ENCODE results near the gene HOXC5. TPM values are rescaled to one million over a fixed set of nuclear protein-coding genes. Genes with fewer than 3 reads are reported as not detected.
A peak's percentile ranks its signal among the peaks of the same experiment; 100 is the strongest.

The HOXC5 gene
- total and polyA plus RNA-seq, 2 experiments from 2014 or later: 0.18 to 0.40 TPM

DNA sequence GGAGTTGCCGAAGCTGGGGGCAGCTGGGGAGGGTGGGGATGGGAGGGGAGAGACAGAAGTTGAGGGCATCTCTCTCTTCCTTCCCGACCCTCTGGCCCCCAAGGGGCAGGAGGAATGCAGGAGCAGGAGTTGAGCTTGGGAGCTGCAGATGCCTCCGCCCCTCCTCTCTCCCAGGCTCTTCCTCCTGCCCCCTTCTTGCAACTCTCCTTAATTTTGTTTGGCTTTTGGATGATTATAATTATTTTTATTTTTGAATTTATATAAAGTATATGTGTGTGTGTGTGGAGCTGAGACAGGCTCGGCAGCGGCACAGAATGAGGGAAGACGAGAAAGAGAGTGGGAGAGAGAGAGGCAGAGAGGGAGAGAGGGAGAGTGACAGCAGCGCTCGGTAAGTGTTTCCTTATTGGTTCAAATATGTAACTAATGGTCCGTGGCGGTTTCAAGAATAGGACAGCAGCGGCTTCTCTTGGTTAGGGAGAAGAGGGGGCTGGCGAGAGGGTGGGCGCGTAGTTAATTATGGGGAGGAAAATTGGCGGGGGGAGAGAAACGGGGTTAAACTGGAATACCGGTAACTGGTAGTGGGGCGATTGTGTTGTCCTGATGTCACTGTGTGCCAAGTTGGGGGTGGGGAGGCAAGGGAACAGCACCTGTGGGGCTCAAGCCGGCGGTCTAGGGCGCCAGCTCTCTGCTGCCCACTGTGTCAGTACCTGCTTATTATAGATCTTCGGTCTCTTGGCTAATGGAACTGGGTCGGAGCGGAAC, 15.6 kb upstream of the HOXC5 start:
- Histone ChIP-seq H3K36me3 (replicated peaks; ENCODE audit: insufficient read depth, low read depth) (no peaks in the 10 kb centered on the region), H3K27me3 (peaks cover 82% of the 10 kb centered on the region), H3K9me3 (ENCODE audit: low read depth) (no peaks in the 10 kb centered on the region), H4K20me1 (ENCODE audit: insufficient read depth, poor library complexity, severe bottlenecking) (no peaks in the 10 kb centered on the region), H3K9me2 (replicated peaks; ENCODE audit: insufficient read depth) (no peaks in the 10 kb centered on the region), H3K4me3 (peak overlapping the region; percentile 62), H3K4me2 (peak overlapping the region; percentile 90), H3K27ac (peak overlapping the region; percentile 97), H3K4me1 (ENCODE audit: insufficient read depth) (peaks cover 13% of the 10 kb centered on the region), H2AFZ (peak overlapping the region; percentile 59), H3K79me2 (peaks cover 33% of the 10 kb centered on the region)
- DNase-seq (ENCODE audit: low spot score): no peak
- 4% methylated on average over 24 of the region's 24 CpGs for WGBS (ENCODE audit: low lambda C conversion rate, missing lambda C conversion rate)
- no peak for TF ChIP-seq EZH2 (IDR thresholded peaks at IDR 0.05; ENCODE audit: borderline replicate concordance)
- TF ChIP-seq EZH2phosphoT487 (IDR thresholded peaks at IDR 0.05; ENCODE audit: low read depth, severe bottlenecking, unreplicated experiment): peak; percentile 37

DNA sequence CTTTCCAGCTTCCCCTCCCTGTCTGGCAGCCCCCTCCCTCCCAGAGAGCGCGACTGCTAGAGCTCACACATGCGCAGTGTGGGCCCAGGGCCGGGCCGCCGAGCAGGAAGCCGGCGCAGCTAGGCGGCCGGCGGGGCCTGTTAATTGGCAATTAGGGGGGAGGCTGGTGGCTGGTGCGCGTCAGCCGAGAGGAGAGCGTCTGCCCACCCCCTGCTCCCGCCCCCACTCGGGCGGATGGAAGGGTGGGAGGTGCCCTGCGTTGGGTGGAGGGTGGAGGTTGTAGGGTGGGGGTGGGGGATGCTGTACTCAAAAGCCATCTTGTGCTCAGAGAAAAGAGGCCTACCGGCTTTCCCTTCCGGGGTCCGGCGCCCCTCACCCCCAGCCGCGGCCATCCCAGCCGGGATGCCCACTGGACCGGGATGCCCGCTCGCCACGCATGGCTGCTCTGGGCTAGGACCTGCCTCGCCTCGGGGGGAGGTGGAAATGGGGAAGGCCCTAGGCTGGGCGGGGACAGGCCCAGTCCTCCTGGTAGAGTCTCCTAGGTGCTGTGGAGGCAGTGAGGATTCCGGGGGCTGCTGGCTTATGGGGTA, 14.9 kb upstream of the HOXC5 start:
- DNase-seq (ENCODE audit: low spot score): peak; percentile 92
- Histone ChIP-seq H3K4me3 (peak overlapping the region; percentile 62), H3K9me2 (replicated peaks; ENCODE audit: insufficient read depth) (no peaks in the 10 kb centered on the region), H3K9me3 (ENCODE audit: low read depth) (no peaks in the 10 kb centered on the region), H3K4me2 (peak overlapping the region; percentile 90), H3K79me2 (peaks cover 41% of the 10 kb centered on the region), H3K27ac (peak overlapping the region; percentile 97), H2AFZ (peak overlapping the region; percentile 59), H3K36me3 (replicated peaks; ENCODE audit: insufficient read depth, low read depth) (no peaks in the 10 kb centered on the region), H4K20me1 (ENCODE audit: insufficient read depth, poor library complexity, severe bottlenecking) (no peaks in the 10 kb centered on the region), H3K27me3 (peaks cover 82% of the 10 kb centered on the region), H3K4me1 (ENCODE audit: insufficient read depth) (peaks cover 13% of the 10 kb centered on the region)
- 2% methylated on average over 8 of the region's 34 CpGs for WGBS (ENCODE audit: low lambda C conversion rate, missing lambda C conversion rate)
- TF ChIP-seq, protein P1, sequence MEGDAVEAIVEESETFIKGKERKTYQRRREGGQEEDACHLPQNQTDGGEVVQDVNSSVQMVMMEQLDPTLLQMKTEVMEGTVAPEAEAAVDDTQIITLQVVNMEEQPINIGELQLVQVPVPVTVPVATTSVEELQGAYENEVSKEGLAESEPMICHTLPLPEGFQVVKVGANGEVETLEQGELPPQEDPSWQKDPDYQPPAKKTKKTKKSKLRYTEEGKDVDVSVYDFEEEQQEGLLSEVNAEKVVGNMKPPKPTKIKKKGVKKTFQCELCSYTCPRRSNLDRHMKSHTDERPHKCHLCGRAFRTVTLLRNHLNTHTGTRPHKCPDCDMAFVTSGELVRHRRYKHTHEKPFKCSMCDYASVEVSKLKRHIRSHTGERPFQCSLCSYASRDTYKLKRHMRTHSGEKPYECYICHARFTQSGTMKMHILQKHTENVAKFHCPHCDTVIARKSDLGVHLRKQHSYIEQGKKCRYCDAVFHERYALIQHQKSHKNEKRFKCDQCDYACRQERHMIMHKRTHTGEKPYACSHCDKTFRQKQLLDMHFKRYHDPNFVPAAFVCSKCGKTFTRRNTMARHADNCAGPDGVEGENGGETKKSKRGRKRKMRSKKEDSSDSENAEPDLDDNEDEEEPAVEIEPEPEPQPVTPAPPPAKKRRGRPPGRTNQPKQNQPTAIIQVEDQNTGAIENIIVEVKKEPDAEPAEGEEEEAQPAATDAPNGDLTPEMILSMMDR (IDR thresholded peaks at IDR 0.05; ENCODE audit: poor library complexity): no peak
- TF ChIP-seq EZH2 (IDR thresholded peaks at IDR 0.05; ENCODE audit: borderline replicate concordance) (no peak), EZH2phosphoT487 (IDR thresholded peaks at IDR 0.05; ENCODE audit: low read depth, severe bottlenecking, unreplicated experiment) (no peak)

DNA sequence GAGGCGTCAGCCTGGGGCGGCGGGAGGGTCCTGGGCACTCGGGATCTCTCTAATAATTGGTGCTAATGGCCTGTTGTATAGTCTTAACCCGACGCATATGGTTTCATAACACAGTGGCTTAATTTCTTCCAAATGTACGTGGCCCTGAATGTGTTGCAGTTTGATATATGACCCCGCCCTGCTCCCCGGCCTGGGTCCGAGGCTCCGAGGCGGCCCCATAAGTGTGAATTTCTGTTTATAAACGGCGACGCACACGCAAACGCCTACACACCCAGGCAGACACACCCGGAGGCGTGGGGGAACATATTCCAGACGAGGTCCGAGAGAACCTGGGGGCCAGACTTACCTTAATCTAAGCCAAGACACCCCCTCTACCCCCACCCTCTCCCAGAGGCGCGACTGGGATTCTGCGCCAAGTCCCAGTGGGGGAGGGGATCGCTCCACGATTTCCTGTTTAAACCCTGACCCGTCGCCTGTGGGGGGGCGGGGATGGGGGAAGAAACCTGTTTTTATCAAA, 14.3 kb upstream of the HOXC5 start:
- Histone ChIP-seq H3K36me3 (replicated peaks; ENCODE audit: insufficient read depth, low read depth) (no peaks in the 10 kb centered on the region), H3K9me2 (replicated peaks; ENCODE audit: insufficient read depth) (no peaks in the 10 kb centered on the region), H3K27me3 (peaks cover 82% of the 10 kb centered on the region), H3K4me1 (ENCODE audit: insufficient read depth) (peaks cover 13% of the 10 kb centered on the region), H2AFZ (peak overlapping the region; percentile 59), H4K20me1 (ENCODE audit: insufficient read depth, poor library complexity, severe bottlenecking) (no peaks in the 10 kb centered on the region), H3K79me2 (peaks cover 46% of the 10 kb centered on the region), H3K4me2 (peak overlapping the region; percentile 90), H3K9me3 (ENCODE audit: low read depth) (no peaks in the 10 kb centered on the region), H3K27ac (peak overlapping the region; percentile 97), H3K4me3 (peak overlapping the region; percentile 62)
- 11% methylated on average over 22 of the region's 29 CpGs for WGBS (ENCODE audit: low lambda C conversion rate, missing lambda C conversion rate)
- peak; percentile 39 for TF ChIP-seq EZH2phosphoT487 (IDR thresholded peaks at IDR 0.05; ENCODE audit: low read depth, severe bottlenecking, unreplicated experiment)
- TF ChIP-seq, protein P1 (IDR thresholded peaks at IDR 0.05; ENCODE audit: poor library complexity): no peak
- no peak for DNase-seq (ENCODE audit: low spot score)
